Activated gamma-delta T cell treated with anti-CD3 and anti-CD28 coated beads, Interleukin-2, amount 50 U/mL, for 16 hours (primary cell): ENCODE results near the gene BMF.
"Not testable (repeated sequence)": the region's sequence is repeated elsewhere in the genome, so short reads cannot be mapped to it uniquely, and the experiment has no call there.

Experiments
- DNase-seq: peaks from one replicate; pipeline ENCODE4 v3.0.0-alpha.2; 2020; ENCODE audit warnings: low read depth

BMF gene

GRCh38 chr15:40087991-40088928 is 20.4 kb downstream of the BMF start:
- DNase-seq: no peak

GRCh38 chr15:40087068-40087810 is 21.4 kb downstream of the BMF start:
- no peak for DNase-seq

DNA sequence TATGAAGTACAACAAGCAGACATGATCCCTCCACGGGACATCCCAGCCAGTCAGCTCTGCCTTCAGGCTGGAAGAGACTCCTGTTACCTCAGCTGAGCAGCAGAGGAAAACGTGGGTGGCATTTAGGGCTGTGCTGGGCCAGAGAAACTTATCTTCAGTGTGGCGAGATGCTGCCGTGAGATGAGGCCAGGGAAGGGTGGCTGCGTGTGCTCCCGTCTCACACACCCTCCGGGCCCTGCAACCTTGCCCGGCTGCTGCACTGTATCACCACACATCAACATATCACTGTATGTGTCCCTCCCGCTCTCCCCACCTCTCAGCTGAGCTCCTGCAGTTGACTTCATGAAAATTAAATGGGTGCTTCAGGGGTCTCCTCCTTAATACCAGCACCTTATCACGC is 23.4 kb downstream of the BMF start:
- DNase-seq: no peak

GRCh38 chr15:40084650-40085049 is 24.0 kb downstream of the BMF start:
- no peak for DNase-seq

GRCh38 chr15:40082195-40082883 is 26.3 kb downstream of the BMF start:
- no peak for DNase-seq

- no peak for DNase-seq
These were observed 26.9 kb downstream of the BMF start for GRCh38 chr15:40081691-40082194.

DNA sequence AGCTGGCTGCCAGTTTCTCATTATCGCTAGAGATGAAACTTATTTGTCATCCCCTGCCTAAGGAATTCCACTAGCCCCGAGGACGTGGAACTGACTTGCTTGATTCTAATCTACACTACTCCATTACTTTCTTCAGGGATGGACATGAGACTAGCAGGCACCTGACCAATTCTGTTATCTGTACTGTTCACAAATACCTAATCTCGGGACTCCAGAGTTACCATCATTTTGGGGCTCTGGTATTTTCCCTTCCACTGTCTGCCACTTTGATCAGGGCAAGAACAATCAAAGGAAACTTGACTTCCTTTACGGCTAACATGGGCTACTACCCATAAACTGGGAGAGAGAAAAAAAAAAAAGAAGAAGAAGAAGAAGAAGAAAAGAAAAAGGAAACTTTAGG is 27.8 kb downstream of the BMF start:
- DNase-seq: no peak

DNA sequence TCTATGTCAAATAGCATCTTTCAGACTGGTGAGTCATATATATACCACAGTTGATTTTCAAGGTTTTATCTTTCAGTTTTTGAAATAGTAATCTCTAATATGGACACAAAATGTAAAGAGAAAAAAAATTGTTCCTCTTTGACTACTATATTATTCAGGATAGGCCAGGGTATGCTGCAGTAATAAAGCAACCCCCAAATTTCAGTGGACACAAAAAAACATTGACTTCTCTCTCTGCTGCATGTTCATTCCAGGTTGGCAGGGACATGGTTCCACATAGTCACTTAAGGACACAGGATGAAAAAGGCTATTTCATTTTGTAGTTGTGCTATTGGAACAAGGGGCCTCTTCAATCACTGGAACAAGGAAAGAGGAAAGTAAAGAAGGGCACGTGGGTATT is 28.6 kb downstream of the BMF start:
- no peak for DNase-seq

DNA sequence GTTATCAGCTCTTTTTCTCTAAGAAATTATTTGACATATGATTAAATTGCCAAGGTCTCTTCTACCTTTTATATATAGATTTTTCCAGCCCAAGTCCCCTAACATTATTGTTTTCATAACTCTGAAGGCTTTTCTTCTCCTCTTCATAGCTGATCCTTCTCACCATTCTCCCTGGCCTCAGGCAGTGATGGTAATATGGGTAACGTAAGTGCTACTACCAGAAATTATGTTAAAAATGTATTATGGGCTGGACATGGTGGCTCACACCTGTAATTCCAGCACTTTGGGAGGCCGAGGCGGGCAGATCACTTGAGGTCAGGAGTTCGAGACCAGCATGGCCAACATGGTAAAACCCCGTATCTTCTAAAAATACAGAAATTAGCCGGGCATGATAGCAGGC is 29.2 kb downstream of the BMF start:
- DNase-seq: no peak

- DNase-seq: no peak
These were observed 33.2 kb downstream of the BMF start for GRCh38 chr15:40075298-40076044.

GRCh38 chr15:40074656-40075055 is 34.0 kb downstream of the BMF start:
- not testable (repeated sequence) for DNase-seq

DNA sequence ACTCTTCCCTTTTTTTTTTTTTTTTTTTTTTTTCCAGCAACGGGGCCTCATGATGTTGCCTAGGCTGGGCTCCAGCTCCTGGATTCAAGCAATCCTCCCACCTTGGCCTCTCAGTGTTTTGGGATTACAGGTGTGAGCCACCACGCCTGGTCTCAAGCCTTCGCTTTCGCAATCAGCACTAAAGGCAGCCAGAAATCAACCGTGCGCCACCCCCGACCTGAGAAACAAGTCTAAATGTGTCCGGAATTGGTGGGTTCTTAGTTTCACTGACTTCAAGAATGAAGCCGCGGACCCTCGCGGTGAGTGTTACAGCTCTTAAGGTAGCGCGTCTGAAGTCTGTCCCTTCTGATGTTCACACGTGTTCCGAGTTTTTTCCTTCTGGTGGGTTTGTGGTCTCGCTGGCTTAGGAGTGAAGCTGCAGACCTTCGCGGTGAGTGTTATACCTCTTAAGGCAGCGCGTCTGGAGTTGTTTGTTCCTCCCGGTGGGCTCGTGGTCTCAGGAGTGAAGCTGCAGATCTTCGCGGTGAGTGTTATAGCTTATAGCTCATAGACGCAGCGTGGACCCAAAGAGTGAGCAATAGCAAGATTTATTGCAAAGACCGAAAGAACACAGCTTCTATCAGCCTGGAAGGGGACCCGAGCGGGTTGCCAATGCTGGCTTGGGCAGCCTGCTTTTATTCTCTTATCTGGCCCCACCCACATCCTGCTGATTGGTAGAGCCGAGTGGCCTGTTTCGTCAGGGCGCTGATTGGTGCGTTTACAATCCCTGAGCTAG is 34.8 kb downstream of the BMF start:
- DNase-seq: not testable (repeated sequence)

- no peak for DNase-seq
These were observed 36.3 kb downstream of the BMF start for GRCh38 chr15:40072216-40072990.

DNA sequence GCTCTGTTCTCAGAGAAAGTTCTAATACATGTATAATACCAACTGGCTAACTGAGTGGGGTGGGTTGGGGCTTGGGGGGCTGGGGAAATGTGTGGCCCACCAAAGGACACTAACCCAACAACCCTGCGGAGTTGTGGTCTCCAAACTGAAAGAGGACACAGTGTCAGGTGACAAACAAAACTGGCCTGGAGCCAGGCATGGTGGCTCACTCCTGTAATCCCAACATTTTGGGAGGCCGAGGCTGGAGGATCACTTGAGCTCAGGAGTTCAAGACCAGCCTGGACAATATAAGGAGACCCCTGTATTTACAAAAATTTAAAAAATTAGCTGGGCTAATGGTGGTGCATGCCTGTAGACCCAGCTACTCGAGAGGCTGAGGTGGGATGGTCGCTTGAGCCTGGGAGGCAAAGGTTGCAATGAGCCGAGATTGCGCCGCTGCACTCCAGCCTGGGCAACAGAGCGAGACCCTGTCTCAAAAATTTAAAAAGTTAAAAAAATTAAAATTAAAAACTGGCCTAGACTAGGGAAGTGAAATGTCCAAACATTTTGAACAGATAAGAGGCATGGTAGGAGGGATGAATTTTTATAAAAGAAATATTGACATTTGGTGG is 38.0 kb downstream of the BMF start:
- DNase-seq: no peak

- DNase-seq: no peak
These were observed 38.5 kb downstream of the BMF start for GRCh38 chr15:40070166-40070557.

DNA sequence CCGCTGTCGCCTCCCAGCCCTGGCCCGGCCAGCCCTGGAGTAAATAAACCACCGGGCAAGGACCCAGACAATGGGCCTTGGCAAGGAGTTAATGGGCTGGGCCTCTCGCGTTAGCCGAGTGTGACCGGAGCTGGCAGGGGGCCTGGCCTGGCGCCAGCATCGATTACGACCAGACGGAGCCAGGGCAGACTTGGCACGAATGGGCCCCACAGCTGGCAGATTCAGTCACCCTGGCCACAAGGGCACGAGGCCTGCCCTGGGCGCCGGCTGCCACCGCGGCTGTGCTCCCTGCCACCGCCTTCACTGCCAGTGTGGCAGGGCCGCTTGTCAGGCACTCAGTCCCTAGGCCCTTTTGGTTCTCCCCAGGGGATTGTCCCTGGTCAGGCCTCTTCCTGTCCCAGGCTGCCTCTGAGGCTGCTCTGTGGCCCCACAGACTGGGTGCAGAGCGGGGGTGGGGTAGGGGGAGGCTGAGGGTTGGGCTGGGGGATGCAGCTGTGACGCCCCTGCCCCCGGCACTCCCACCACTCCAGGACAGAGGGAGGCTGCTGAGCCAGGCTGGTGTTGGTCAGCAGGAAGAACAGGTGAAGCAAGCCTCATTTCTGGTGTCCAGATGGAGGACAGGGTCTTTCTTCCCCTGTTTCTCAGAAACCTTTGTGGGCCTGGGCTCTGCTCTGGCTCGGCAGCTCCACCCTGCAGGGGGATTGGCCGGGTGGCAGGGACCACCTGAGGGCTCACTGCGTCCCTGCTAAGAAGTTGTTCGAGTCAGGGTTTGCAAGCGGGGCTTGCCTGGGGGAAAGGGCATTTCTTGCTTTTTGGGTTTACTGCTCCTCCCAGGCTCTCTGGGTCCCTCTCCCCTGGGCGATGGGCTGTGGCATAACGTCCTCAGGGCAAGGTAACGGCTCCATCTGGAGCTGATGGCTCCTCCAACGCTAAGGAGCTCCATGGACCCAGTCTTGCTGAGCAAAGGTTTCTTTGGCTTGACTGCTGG is 39.2 kb downstream of the BMF start:
- no peak for DNase-seq

- DNase-seq: no peak
These were observed 40.6 kb downstream of the BMF start for GRCh38 chr15:40067921-40068624.

- no peak for DNase-seq
These were observed 42.1 kb downstream of the BMF start for GRCh38 chr15:40066589-40066988.
